Memory B cell (primary cell): ENCODE measurements around the gene EPHA2.
A peak's percentile ranks its signal among the peaks of the same experiment; 100 is the strongest.

ENCODE experiments used
- ATAC-seq: fragments of 150-1000 bp; cut with Tn5 transposase; 2 replicates; pipeline ENCODE4 v1.10.0; 2021; ENCODE audit warnings: low read depth, mild to moderate bottlenecking, moderate library complexity
- DNase-seq, 2 donors: peaks; one replicate each; pipeline ENCODE4 v3.0.0; 2022; ENCODE audit warnings: low spot score in 2 of 2
- H3K27ac Mint-ChIP-seq: one replicate; pipeline ENCODE4 v1.8.0; 2022; ENCODE audit warnings: mild to moderate bottlenecking, moderate library complexity, mixed read lengths
- H3K27me3 Mint-ChIP-seq: one replicate; pipeline ENCODE4 v1.8.0; 2022; ENCODE audit warnings: mixed read lengths
- H3K36me3 Mint-ChIP-seq: one replicate; pipeline ENCODE4 v1.8.0; 2022; ENCODE audit warnings: mild to moderate bottlenecking, mixed read lengths
- H3K4me1 Mint-ChIP-seq: one replicate; pipeline ENCODE4 v1.8.0; 2022; ENCODE audit warnings: mixed read lengths
- H3K4me3 Mint-ChIP-seq: one replicate; pipeline ENCODE4 v1.8.0; 2022; ENCODE audit warnings: mild to moderate bottlenecking, moderate library complexity, mixed read lengths
- H3K9me3 Mint-ChIP-seq: one replicate; pipeline ENCODE4 v1.8.0; 2022; ENCODE audit warnings: mixed read lengths

The EPHA2 gene

DNA sequence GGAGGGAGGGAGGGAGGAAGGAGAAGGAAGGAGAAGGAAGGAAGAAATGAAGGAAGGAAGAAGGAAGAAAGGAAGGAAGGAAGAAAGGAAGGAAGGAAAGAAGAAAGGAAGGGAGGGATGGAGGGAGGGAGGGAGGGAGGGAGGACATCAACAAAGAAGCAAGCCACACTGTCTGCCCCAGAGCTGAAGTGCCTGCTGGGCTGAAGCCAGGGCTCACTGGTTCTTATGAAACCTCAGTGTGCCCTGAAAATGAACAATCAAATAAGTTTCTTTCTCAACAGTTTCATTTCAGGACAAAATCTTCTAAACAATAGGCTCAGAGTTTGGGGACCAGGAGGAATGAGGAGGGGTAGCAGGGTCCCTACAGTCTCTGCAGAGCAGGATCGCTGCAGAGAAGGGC is 35.4 kb upstream of the EPHA2 start:
- H3K27ac Mint-ChIP-seq = no peak overlapping the region
- peaks cover 2% of the 10 kb centered on the region for H3K36me3 Mint-ChIP-seq
- peaks cover 7% of the 10 kb centered on the region for H3K4me1 Mint-ChIP-seq
- DNase-seq (no peak), ATAC-seq (no peak)
- no peaks in the 10 kb centered on the region for H3K9me3 Mint-ChIP-seq
- no peak overlapping the region for H3K4me3 Mint-ChIP-seq
- peaks cover 8% of the 10 kb centered on the region for H3K27me3 Mint-ChIP-seq

DNA sequence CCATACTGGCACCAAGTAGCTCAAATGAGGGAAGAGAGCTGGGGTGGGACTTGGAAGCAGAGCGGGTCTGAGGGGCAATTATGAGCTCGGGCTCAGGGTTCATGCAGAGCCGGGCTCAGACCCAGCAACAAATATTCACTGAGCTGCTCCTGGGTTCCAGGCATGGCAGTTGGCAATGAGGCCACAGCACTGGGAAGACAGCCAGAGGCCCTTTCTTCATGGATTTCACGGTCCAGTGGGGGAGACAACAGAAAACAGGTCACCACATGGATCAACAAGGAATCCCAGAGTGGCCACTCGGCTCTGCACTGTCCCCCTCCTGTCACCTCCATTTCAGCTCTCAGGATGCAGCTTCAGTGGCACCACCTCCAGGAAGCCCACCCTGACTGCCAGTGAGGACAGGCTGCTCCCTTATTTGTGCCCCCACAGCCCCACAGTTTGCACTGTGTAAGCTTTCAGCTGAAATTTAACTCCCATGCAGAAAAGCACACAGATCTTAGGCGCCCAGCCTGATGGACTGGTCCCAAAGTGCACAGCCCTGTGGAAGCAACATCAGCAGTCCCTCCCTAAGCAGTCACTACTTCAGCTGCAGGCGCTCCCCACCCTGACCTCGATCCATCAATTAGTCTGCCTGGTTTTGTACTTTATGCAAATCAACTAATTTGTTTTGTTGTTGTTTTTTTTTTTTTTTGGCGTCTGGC is 34.2 kb upstream of the EPHA2 start:
- DNase-seq = no peak
- H3K36me3 Mint-ChIP-seq = peaks cover 2% of the 10 kb centered on the region
- H3K9me3 Mint-ChIP-seq = no peaks in the 10 kb centered on the region

DNA sequence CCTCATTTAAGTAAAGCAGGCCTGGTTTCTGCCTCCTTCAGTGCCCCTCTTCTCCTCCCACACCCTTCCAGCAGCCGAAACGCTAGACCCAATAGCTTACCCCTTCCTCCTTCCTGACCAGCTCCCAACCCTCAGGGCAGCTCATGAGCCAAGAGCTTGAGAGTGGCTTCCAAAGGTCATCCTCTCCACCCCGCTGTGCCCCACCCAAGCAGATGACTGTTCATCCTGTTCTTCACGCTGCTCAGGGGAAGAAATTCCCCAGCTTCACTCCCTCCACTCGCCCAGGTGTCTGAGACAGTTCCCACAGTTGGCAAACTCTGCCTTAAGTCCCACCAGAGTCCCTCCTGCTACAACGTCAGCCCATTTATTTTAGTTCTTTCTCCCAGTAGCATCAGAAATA is 33.1 kb upstream of the EPHA2 start:
- Mint-ChIP-seq H3K36me3 (no peaks in the 10 kb centered on the region), H3K27me3 (peaks cover 8% of the 10 kb centered on the region), H3K27ac (no peak overlapping the region), H3K4me3 (no peak overlapping the region), H3K4me1 (peaks cover 7% of the 10 kb centered on the region), H3K9me3 (no peaks in the 10 kb centered on the region)
- ATAC-seq (no peak), DNase-seq (no peak)

More for the DNA sequence above, 34.2 kb upstream of the EPHA2 start:
- Mint-ChIP-seq H3K27me3 (peaks cover 8% of the 10 kb centered on the region), H3K27ac (no peak overlapping the region), H3K4me1 (peaks cover 7% of the 10 kb centered on the region), H3K4me3 (no peak overlapping the region)
- ATAC-seq = no peak

DNA sequence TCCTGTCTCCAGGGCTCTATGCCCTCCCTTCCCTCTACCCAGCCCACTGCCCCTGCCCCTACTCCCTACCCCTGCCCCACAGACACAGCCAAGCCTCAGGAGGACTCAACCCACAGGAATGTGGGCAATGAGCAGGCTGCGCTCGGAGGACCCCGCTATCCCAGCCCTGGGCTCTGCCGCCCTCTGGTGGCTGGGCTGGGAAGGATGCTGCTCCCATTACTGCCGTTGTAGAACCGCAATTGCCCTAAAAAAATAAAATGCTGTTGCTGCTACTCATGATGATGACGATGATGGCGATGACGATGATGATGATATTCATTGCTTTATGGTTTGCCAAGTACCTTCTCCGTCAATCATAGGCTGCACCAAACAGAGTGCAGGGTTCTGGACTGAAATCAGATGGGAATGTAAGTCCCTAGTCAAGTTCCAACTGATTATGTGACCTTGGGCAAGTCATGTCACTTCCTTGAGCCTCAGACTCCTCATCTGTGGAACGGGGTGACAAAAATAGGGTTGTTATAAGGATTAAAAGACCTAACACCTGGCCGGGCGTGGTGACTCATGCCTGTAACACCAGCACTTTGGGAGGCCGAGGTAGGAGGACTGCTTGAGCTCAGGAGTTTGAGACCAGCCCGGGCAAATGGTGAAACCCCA is 32.0 kb upstream of the EPHA2 start:
- H3K27ac Mint-ChIP-seq = no peak overlapping the region
- H3K36me3 Mint-ChIP-seq = no peaks in the 10 kb centered on the region
- DNase-seq = peak; percentile 75 to 78
- peaks cover 7% of the 10 kb centered on the region for H3K4me1 Mint-ChIP-seq
- no peak overlapping the region for H3K4me3 Mint-ChIP-seq
- peaks cover 8% of the 10 kb centered on the region for H3K27me3 Mint-ChIP-seq
- ATAC-seq = peak; percentile 92
- no peaks in the 10 kb centered on the region for H3K9me3 Mint-ChIP-seq

DNA sequence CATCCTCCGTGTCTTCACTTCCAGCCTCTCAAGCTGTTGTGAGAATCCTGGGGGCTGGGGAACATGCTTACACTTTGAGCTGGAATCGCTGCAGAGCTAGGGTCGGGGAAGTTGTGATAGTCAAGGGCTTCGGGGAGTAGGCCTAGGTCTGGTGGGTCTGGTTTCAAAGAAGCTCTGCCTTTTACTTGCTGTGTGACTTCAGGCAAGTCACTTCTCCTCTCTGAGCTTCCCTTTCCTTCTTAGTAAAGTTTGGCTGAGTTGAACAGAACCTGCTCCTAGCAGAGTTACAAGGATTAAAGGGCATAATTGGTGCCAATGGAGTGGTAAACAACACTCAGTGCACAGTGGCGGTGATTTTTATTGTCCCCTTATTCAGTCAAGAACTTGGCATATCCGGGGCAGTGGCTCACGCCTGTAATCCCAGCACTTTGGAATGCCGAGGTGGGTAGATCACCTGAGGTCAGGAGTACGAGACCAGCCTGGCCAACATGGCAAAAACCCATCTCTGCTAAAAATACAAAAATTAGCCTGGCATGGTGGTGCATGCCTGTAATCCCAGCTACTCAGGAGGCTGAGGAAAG is 30.9 kb upstream of the EPHA2 start:
- DNase-seq (no peak), ATAC-seq (no peak)
- H3K4me3 Mint-ChIP-seq = no peak overlapping the region
- peaks cover 7% of the 10 kb centered on the region for H3K4me1 Mint-ChIP-seq
- no peak overlapping the region for H3K27ac Mint-ChIP-seq
- no peaks in the 10 kb centered on the region for H3K9me3 Mint-ChIP-seq
- H3K36me3 Mint-ChIP-seq = no peaks in the 10 kb centered on the region
- H3K27me3 Mint-ChIP-seq = peaks cover 9% of the 10 kb centered on the region

DNA sequence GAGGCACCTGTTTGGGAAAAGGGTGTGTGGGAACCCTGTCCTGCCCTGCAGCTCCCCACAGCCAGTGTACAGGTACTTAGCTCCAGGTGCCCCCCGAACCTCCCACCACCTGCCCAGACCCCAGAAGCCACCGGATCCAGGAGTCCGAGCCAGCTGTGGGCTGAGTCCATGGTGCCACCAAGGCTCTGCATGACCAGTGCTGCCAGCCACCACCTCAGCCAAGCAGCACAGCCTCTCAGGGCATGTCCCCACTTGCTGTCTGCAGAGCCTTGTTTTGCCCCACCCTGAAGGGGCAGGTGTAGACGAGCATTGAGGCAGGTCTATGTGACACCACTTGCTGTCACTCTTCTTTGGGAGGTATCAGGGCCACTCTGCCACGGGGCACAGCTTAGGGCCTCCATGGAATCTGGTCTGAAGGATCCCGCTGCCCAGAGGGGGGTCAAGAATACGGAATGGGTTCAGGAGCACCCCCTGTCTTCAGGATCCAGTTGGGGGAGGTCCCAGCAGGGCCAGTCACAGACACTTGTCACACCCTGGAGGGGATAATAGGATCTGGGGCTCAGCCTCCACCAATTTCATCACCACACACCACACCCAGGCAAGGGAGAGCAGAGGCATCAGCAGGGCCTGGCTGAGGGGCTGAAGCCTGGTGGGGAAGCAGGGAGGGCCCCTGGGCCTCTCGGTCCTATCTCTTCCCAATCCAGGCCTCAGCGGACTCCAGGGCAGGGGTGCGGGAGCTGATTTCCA is 28.9 kb upstream of the EPHA2 start:
- Mint-ChIP-seq H3K9me3 (no peaks in the 10 kb centered on the region), H3K27me3 (peaks cover 7% of the 10 kb centered on the region), H3K4me1 (peaks cover 4% of the 10 kb centered on the region), H3K4me3 (no peak overlapping the region), H3K36me3 (no peaks in the 10 kb centered on the region), H3K27ac (no peak overlapping the region)
- ATAC-seq (no peak), DNase-seq (no peak)

DNA sequence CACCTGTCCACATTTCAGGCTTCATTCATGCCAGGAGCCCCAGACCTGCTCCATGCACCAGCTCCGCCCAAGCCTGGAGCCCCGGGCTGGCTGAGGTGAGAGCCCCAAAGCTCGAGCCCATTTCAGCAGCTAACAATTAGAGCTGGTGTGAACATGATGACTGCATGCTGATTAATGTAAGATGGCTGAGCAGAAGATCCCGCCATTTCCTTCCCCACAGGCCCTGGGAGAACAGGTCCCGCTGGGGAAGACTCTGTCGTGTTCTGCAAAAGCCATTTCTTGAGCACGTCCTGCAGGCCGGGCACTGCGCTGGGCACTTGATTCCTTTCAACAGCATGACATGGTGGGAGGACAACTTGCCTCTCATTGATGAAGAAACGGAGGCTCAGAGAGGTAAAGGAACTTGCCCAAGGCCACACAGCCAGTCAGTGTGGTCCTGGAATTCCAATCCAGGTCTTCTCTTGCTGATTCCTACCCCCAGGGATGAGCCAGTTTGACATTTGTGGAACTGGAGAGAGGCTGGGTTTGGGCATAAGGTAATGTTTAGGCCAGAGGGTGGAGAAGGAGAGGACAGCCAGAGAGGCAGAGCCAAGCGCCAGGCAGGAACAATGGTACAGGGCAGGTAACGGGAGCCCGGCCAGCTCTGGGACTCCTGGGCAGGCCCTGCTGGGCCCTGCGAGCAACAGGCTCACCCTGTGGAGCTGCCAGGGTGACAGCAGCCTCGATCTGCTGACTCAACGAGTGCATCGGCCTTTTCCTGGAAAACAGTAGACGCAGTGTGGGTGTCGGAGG is 28.1 kb upstream of the EPHA2 start:
- Mint-ChIP-seq H3K4me1 (peaks cover 4% of the 10 kb centered on the region), H3K27ac (no peak overlapping the region)
- DNase-seq = no peak

DNA sequence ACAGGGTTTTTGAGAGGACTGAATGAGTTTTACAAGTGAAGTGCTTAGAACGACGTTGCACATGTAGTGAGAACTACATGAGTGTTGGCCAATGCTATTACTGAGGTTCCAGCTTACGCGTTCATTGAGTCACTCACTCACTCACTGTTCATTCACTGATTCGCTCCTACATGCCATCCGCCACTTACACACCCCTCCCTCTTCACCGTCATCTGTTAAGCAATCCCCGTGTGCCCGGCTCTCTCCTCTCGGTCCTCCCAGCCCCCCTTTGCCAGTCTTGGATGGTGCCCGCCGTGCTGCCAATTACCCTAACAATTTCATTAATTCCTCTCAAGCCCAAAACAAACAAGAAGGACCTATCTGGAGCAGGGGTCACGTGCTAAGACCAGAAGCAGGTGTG is 27.3 kb upstream of the EPHA2 start:
- no peak for ATAC-seq
- Mint-ChIP-seq H3K4me3 (no peak overlapping the region), H3K4me1 (peaks cover 4% of the 10 kb centered on the region), H3K27ac (no peak overlapping the region), H3K9me3 (no peaks in the 10 kb centered on the region), H3K27me3 (peaks cover 8% of the 10 kb centered on the region), H3K36me3 (no peaks in the 10 kb centered on the region)
- DNase-seq = no peak

More for the DNA sequence above, 28.1 kb upstream of the EPHA2 start:
- ATAC-seq = no peak
- no peaks in the 10 kb centered on the region for H3K36me3 Mint-ChIP-seq
- H3K27me3 Mint-ChIP-seq = peaks cover 3% of the 10 kb centered on the region
- H3K4me3 Mint-ChIP-seq = no peak overlapping the region
- no peaks in the 10 kb centered on the region for H3K9me3 Mint-ChIP-seq

DNA sequence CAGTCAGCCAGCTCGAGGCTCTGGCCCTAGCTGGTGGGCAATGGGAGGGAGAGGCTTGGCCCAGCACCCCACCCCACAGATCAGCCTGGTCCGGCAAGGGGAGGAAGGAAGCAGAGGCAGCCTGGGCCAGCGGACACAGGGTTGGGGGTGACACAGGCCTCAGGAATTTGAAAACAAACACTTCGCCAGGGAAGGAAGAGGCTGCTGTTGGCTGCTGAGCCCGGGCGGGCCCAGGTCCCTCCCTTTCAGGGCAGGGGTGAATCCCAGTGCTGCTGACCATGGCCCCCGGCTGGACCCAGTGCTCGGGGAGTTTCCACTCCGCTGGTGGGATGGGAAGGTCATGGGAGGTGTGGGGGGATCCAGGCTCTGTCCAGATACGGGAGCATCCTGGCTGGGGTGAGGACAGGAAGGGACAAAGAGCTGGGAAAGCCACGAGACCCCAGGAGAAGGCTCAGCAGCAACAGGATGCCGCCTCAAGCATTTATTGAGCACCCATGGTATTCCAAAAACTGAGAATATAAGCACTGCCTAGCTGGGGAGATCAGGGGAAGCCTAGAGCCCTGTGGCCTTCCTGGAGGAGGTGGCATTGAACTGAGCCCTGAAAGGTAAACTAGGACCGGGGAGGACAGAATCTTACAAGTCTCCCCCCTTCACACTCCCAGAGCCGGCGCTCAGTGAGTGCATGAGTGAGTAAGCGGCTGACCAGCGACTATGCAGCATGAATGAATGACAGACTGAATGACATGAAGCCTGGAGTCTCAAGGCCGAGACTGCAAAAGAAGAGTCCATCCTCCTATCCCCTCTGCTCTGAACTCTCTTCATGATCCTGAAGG is 26.2 kb upstream of the EPHA2 start:
- no peak overlapping the region for H3K4me3 Mint-ChIP-seq
- H3K4me1 Mint-ChIP-seq = no peaks in the 10 kb centered on the region

DNA sequence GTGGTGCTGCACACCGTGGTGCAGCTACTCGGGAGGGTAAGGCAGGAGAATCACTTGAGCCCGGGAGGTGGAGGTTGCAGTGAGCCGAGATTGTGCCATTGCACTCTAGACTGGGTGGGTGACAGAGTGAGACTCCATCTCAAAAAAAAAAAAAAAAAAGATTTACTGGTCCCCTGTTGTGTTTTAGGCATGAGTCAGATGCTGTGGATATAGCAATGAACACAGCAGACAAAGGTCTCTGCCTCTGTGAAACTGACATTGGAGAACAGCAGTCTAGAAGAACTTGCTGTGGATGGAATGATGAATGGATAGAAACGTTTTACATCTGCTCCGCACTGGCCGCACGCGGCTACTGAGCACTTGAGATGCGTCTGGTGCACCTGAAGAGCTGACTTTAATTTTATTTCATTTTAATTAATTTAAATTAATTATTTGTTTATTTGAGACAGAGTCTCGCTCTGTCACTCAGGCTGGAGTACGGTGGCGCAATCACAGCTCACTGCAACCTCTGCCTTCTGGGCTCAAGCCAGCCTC is 24.5 kb upstream of the EPHA2 start:
- ATAC-seq = no peak
- Mint-ChIP-seq H3K27ac (no peak overlapping the region), H3K27me3 (peaks cover 21% of the 10 kb centered on the region), H3K4me1 (no peaks in the 10 kb centered on the region), H3K9me3 (no peaks in the 10 kb centered on the region), H3K36me3 (no peaks in the 10 kb centered on the region), H3K4me3 (no peak overlapping the region)
- DNase-seq = no peak

More for the DNA sequence above, 26.2 kb upstream of the EPHA2 start:
- ATAC-seq = no peak
- H3K27ac Mint-ChIP-seq = no peak overlapping the region
- DNase-seq = no peak
- no peaks in the 10 kb centered on the region for H3K9me3 Mint-ChIP-seq
- H3K27me3 Mint-ChIP-seq = peaks cover 15% of the 10 kb centered on the region
- no peaks in the 10 kb centered on the region for H3K36me3 Mint-ChIP-seq

DNA sequence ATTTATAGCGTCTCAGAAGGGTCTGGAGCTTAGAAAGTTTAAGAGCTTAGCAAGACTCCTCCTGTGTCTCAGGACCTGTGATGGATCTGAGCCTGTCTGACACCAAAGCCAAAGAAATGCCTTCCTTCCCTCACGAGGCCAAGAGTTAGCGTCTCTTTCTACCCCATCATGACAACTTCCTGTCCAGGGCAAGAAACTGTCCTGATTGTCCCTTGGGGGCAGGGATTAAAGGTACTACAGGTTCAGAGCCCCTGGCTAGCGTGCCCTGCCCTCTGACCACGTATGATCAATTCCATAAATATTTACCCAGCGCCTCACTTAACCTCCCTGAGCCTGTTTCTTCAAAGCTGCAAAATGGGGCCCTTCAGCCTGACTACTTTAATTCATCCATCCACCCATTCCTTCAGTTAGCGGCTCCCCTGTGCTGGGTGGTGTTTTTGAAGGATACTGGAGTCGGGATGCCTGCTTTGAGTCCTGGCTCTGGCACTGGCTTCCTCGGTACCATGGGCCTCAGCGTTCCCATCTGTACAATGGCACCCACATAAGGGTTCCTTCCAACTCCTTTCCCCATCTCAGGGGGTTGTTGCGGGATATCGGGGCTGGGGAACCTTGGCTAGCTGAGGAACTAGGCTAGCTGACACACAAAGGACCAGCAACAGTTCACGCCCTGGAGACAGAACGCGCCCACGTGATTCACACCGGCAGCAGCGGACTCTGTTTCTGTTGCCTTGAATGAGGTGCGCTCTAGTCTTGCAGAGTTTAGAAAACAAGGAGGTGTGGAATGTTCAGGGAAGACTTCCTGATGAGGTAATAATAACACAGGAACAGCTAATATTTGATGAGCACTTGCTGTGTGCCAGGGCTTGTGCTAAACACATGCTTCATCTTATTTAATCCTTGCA is 23.0 kb upstream of the EPHA2 start:
- H3K4me3 Mint-ChIP-seq = no peak overlapping the region
- no peaks in the 10 kb centered on the region for H3K4me1 Mint-ChIP-seq
- no peak overlapping the region for H3K27ac Mint-ChIP-seq
- H3K27me3 Mint-ChIP-seq = peaks cover 24% of the 10 kb centered on the region
- H3K9me3 Mint-ChIP-seq = no peaks in the 10 kb centered on the region
- ATAC-seq = no peak
- H3K36me3 Mint-ChIP-seq = no peaks in the 10 kb centered on the region
- no peak for DNase-seq

DNA sequence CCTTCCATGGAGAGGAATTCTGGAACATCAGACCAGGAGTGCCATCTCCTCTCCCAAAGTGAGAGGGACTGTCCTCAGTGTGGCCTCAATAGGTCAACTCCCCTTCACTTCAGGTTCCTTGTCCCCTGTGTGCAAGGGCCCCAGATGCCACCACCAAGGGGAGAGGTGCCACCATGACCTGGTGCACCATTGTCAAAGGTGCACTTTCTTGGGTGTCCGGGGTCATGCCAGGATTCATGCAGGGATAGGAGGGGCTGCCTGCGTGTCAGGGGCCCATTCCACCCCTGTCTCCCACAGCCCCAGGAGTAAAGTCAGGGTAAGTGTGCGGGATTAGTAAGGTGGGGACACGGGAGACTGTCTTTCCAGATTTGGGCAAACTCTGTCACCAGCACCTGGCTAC is 21.4 kb upstream of the EPHA2 start:
- Mint-ChIP-seq H3K9me3 (no peaks in the 10 kb centered on the region), H3K27me3 (peaks cover 26% of the 10 kb centered on the region), H3K4me1 (no peaks in the 10 kb centered on the region), H3K27ac (no peak overlapping the region), H3K4me3 (no peak overlapping the region), H3K36me3 (no peaks in the 10 kb centered on the region)
- no peak for DNase-seq
- no peak for ATAC-seq
